NCI-H69 (cell line): ENCODE measurements around the gene DNAH10.

Source experiments
- DNase-seq: peaks from one replicate; lab custom pipeline; 2025; lab: John Stamatoyannopoulos, UW

The DNAH10 gene

DNA sequence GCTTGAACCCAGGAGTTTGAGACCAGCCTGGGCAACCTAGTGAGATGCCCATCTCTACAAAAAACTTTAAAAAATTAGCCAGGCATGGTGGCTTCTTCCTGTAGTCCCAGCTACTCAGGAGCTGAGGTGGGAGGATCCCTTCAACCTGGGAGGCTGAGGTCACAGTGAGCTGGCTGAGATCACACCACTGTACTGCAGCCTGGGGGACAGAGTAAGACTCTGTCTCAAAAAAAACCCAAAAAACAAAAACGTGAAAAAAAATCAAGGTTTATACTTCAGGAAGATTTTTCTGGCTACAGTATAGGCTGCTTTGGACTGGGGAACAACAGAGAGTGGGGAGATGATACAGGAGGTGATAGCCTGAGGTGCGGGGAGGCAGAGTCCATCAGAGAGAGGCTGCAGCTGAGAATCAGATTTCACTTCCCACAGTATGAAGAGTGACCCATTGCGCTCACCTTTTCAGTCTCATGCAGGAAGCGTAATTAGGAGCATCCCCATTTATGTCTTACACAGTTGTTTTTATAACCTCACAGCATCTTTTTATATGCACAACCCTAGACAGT is 28.9 kb downstream of the DNAH10 start:
- peak; percentile 10 for DNase-seq

DNA sequence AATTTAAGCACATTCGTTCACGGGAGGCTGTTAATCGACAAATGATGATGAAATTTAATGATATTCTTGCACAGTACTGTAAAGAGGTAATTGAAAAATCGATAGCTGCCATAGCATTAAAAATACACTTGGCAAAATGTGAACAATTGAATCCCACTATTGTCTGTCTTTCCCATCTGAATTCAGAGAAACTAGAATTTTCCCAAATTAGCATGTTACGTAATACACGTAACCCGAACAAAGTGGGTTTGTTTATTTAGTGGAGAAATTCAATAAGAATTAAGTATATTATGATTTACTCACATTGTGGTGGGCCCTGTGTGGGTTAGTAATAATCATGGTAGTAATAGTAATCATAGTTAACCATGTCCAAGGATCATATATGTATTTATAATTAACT is 31.9 kb downstream of the DNAH10 start:
- no peak for DNase-seq

DNA sequence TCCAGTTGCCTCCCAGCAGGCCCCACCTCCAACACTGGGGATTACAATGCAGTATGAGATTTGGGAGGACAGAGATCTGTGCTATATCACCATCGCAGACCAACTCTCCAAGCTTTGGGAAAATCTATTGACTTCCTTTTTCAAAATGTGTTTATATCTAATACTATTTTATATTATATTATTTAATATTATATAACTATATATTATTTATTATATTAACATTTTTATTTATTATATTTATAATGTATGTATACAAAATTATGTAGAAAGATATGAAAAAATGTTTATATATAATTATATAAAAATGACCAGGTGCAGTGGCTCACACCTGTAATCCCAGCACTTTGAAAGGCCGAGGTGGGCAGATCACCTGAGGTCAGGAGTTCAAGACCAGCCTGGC is 36.4 kb downstream of the DNAH10 start:
- DNase-seq = no peak

DNA sequence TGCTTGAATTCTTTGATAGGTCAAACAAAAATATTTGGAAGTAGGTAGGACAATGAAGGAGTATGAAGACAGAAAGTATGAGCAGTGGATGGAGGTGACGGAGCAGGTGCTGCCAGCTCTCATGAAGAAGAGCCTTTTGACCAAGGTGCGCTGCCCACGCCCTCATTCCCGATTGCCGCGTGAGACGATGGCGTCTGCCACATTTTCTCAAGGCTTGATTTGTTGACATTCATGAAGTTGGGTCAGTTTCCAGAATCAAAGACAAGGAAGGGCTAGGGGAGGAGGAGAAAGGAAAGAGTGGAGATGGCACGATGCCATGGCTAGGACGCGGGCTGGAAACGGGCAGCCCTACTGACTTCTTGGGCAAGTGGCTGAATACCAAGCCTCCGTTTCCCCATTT is 37.1 kb downstream of the DNAH10 start:
- no peak for DNase-seq

DNA sequence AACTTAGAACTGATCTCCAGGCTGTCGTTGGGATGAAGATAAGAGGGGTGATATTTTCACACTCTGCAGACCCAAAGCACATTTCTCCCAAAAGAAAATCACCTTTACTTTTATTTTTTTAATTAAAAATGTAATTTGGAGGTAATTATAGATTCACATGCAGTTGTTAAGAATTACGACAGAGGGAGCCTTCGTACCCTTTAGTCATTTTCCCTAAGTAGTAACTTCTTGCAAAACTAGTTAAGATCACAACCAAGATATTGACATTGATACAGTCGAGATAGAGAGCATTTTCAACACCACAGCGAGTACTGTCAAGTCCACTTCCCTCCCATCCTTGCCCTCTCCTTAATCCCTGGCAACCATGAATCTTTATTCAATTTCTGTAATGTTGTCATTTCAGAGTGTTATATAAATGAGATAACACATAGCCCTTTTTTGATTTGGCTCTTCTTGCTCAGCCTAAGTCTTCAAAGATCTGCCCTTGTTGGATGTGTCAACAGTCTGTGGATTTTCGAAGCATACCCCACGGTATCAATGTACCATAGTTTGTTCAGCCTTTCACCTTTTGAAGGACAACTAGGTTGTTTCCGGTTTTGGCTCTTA is 39.6 kb downstream of the DNAH10 start:
- peak; percentile 29 for DNase-seq

DNA sequence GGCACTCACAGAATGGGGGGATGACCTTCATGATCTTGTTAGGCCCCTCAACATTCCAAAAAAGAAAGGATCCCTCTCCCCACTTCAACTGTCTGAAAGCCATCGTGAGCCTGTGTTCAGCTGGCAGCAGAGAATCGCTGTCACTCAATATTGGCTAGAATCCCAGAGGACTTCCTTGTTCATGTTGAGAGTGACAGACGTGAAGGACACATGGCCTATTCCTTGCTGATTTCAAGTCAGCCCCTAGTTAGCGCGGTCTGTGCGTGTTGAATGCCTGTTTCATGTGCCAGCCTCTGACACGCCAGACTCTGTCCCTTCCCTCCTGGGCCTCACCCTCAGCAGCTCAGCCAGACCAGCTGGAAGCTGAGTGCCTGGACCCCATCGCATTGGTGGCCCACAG is 43.1 kb downstream of the DNAH10 start:
- DNase-seq = no peak

DNA sequence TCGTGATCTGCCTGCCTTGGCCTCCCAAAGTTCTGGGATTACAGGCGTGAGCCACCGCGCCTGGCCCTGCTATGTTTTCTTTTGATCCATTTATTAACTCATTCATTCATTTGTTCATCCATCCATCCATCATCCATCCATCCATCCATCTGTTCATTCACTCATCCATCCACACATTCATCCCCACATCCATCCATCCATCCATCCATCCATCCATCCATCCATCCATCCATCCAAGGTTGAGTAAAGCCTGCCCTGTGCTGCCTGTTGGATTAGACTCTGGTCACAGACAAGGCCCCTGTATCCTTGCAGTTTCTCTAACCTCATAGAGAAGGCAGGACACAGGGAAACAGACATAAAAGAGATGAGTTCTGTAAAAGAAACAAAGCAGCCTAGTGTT is 44.9 kb downstream of the DNAH10 start:
- no peak for DNase-seq

DNA sequence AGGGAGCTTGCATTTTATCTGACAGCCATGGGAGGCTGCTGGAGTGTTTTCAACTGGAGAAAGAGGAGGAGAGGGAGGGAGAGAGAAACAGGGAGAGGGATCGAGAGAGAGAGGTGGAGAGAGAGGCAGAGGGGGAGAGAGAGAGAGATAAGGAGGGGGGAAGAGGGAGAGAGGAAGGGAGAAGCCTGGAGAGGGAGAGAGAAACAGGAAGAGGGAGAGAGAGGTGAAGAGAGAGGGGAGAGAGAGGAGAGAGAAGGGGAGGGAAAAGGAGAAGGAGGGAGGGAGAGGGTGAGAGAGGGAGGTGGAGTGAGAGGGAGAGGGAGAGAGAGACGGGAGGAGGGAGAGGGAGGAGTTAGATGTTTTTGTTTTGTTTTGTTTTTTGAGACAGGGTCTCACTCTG is 45.6 kb downstream of the DNAH10 start:
- no peak for DNase-seq

DNA sequence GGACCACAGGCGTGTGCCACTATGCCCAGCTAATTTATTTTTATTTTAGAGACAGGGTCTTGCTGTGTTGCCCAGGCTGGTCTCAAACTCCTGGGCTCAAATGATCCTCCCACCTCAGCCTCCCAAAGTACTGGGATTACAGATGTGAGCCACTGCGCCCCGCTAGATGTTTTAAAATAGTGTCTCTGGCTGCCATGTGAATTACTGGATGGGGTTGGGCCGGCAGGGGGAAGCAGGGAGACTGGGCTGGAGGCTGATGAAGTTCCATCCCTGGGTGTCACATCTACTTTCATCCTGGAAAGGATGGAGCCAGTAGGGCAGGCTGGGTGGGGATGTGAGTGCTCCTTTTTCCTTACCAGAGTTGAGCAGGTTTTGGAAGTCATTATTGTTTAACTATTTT is 46.1 kb downstream of the DNAH10 start:
- DNase-seq = peak; percentile 10

DNA sequence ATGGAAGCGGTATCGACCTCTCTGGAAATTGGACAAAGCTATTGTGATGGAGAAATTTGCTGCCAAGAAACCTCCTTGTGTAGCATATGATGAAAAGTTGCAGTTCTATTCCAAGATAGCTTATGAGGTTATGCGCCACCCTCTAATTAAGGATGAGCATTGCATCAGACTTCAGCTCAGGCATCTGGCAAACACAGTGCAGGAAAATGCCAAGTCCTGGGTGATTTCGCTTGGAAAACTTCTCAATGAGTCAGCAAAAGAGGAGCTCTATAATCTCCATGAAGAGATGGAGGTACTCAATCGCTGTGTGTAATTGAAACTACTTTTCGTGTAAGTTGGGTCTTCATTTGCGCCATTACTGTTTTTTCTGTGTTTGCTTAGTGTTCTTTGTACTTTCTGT is 51.2 kb downstream of the DNAH10 start:
- no peak for DNase-seq

DNA sequence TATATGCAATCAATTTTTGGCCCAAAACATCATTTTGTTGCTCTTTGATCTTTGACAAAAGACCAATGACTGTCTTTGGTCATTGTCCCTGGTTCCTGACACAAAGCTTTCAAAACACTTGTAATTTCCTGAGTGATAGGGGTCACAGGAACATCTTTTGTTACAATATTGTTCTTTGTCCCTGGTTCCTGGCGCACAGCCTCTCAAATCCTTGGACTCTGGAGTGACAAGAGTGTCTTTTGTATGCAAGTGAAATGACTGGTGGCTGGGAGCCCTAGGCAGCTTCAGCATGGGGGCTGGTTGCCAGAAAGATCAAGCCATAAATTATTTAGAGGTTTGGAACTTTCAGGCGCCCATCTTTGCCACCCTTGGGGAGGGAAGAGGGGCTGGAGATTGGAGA is 53.9 kb downstream of the DNAH10 start:
- peak; percentile 25 for DNase-seq

DNA sequence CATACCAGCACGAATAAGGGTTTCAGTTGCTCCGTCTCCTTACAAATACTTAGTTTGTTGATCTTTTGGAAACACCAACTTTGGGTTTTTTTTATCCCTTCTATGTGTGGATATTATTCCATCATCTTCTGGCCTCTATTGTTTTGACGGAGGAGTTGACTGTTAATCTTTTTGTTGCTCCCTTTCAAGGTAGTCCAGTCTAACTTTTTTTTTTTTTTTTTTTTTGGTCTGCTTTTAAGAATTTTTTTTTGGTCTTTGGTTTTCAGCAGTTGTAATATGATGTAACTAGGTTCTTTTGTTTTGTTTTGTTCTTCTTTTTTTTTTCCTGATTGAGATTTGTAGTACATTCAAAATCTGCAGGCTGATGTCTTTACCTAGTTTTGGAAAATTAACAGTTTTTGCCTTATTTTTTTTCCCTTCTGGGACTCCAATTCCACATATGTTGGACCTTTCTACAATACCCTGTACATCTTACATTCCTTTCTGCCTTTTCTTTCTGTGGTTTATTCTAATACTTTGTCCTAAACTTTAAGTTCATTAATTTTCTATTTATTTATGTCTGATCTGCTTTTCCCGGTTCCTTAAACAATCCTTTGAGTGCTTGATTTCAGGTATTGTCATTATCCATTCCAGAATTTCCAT is 54.9 kb downstream of the DNAH10 start:
- no peak for DNase-seq

DNA sequence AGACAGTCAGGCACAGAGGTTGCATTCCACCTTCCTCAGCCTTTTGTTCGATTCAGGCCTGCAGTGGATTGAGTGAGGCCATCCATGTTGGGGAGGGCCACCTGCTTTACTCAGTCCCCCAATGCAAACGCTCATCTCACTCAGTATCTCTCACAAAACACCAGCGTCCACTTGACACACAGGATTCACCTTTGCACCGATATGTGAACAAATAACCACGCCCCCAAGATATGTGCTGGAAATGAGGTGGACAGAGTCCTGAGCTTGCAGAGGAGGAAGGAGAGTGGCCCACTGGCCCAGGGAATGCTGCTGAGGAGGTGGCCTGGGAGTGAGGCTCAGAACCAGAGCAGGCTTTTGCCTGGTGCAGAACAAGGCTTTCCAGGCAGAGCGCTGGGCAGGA is 60.7 kb downstream of the DNAH10 start:
- no peak for DNase-seq

DNA sequence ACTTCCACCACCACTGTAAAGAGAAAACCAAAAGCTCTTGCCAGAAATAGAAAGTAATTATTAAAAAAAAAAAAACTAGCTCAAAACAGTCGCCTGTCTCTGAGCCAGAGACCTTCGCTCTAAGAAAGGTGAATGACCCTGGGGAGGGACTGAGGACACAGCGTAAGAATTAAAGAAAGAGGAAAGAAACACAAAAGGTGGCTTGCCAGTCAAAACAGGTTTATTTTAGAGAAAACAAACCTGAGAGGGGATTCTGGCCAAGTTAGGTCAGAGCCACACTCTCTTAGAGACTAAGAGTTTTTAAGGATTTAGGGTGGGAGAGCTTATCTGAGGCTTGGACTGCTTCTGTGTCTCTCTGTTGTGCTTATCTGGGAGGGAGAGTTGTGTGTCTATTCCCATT is 66.0 kb downstream of the DNAH10 start:
- no peak for DNase-seq

DNA sequence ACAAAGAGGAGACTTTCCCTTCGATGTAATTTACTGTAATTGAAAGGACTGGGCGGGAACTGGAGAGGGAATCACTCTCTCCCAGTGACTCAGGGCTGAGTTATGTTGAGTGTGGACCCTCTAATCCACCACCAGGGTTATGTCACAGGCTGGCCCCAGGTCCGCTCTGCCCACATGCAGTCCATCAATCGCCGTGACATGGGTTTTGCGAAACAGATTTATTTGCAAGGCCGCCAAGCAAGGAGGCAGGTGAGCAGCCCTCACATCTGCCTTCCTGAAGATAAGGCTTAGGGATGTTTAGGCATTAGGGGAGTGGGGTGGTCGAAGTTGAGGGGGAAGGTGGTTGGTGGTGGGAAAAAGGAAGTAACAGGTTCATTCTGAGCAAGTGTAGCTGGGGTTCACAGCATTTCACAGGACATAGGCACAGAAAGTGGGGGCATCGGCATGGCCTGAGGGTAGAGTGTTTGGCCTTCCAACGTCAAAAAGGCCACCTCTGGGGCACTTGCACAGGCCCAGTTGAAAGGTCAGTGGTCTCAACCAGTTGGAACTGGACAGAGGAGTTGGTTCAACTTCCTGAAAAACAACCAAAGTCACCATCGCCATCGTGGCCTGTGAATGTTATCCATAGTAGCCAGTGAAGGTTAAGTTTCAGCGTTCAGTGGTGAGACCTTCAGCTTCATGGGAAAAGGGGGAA is 66.9 kb downstream of the DNAH10 start:
- DNase-seq = no peak

DNA sequence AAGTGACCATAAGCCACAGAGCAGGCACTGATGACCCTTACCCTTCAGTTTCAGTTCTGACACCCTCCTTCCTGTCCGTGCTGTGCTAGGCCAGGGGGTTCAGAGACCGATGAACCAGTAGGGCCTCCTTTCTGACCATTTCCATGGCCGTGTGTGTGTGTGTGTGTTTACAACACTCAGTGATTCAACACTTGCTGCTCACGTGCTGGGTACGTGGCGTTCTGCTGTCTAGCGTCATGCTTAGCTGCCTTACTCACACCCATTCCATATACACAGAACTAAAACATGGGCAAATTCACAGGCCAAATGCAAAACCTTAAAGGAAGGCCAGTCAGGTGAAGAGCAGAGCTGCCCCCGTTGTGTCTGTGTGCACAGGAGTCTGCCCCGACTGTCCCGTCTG is 67.5 kb downstream of the DNAH10 start:
- DNase-seq = no peak

DNA sequence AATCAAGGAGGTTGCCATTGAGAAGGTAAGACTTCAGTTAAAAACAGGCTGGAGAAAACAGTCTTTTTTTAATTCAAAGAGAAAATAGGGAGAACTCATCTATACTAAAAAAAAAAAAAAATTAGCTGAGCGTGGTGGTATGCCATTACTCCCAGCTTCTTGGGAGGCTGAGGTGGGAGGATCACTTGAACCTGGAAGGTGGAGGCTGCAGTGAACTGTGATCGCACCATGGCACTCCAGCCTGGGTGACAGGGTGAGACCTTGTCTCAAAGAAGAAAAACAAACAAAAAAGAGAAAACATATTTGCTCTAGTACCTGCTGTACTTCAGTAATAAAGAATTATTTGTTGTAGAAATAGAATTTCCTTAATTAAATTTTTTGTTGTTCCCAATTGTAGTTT is 68.6 kb downstream of the DNAH10 start:
- no peak for DNase-seq

DNA sequence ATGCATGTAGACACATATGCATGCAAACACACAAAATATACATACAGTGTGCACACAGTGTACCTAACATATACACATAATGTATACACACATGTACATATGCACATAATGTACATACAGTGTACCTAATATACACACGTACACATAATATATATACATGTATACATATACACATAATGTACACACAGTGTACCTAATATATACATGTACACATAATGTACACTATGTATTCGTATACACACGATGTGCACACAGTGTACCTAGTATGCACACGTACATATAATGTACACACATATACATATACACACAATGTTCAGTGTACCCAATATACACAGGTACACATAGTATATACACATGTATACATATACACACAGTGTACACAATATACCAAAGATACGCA is 70.0 kb downstream of the DNAH10 start:
- DNase-seq = no peak

DNA sequence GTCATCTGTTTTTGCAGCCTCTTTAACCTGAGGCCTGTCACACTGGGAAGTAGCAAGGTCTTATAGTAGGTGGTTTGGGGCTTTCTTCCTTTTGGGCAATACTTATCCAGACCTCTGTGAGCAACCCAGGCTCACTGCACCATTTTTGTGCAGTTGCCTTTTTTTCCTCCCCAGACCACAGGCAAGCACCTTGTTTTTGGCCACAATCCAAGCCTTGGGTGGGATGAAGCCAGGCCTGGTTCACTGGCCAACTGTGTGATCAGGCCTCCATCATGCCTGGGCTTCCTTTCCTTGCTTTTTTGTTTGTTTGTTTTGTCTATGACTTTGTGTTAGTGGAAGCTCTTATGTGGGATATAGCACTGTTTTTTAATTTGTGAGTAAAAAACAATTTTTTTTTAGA is 71.7 kb downstream of the DNAH10 start:
- peak; percentile 12 for DNase-seq

DNA sequence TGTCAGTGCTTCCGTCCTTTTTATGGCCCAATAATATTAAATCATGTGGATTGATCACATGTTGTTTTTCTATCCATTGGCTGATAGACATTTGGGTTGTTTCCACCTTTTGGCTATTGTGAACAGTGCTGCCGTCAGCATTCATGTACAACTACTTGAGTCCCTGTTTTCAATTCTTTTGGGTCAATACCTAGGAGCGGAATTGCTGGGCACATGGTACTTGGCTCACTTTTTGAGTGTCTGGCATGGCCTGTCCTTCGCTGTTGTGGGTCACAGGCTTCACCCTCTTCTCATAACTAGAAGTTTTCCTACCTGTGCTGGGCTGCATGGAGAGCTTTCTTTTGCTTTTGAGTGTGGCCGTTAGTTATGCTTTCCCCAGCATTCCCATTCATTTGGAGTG is 72.7 kb downstream of the DNAH10 start:
- DNase-seq = no peak

DNA sequence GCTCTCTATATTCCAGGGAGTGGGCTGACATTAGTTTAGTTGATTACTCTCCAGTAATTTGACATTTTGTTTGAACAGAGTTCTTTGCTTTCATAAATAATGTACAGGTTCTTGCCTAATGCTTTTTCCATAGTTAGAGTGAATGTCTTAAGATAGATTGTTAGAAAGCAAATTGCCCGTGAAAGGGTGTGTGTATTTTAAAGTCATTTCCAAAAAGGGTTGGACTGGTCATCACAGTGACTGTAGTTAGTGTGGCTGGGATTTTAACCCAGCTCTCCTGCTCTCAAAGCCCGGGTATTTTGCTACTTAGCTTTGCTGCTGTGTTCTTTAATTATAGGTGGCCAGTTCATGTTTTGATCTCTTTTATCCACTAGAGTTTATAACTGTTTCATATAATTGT is 74.2 kb downstream of the DNAH10 start:
- peak; percentile 74 for DNase-seq

DNA sequence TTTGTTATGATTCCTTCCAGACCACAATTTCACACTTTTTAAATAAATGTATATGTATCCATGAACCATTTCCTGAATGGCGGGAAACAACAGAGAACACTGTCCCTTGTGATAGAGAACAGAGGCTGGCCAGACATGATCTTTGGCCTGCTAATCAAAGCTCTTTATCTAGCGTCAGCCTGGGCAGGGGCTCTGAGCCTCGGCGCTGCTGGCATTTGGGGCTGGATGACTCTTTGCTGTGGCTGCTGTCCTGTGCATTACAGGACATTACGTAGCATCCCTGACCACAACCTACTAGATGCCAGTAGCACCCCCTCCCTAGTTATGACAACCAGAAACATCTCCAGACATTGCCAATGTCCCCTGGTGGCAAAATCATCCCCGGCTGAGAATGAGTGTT is 77.7 kb downstream of the DNAH10 start:
- no peak for DNase-seq

DNA sequence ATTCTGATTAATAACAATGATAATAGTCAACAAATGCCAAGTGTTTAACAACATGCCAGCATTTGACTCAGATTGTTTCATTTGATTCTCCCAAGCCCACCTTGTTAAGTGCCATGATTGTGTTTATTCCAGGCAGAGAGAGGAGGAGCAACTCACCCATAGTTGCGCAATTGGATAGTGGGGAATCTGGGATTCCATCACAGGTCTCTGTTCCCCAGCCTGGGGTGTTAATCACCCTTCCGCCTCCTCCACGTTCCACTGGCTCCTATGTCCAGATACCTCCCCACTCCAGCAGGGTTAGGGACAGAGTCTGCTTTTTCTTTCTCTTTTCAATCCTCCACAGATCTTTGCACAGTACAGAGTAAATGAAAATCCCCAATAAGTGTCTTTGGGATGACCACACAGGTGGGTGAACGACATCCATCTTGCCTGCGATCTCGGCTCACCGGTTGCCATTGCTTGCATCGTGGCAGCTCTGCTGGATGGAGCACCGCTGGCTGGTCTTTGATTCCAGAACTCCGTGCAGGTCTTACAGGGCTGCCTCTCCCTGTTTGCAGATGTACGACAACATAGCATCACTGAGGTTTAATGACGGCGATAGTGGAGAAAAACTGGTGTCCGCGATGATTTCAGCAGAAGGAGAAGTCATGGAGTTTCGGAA is 78.8 kb downstream of the DNAH10 start:
- DNase-seq = no peak
